GM23338 (cell line): ENCODE data around the gene KIF4B. TPM values are rescaled to one million over a fixed set of nuclear protein-coding genes. Genes with fewer than 3 reads are reported as not detected.

Source experiments
- ATAC-seq: fragments of 200-7000 bp; cut with Tn5 transposase; 3 replicates; pipeline ENCODE4 v1.9.1; 2020
- DNase-seq: peaks from one replicate; pipeline ENCODE4 v3.0.0-alpha.2; 2015; ENCODE audit warnings: low spot score
- H2AFZ ChIP-seq: fragments of 200-600 bp; sonication (generic); 2 replicates; pipeline ENCODE4 v1.8.0; 2016; ENCODE audit warnings: antibody characterized with exemption, mild to moderate bottlenecking, moderate library complexity
- H3F3A ChIP-seq: fragments of 200-600 bp; sonication (generic); replicated peaks from 2 replicates; pipeline ENCODE4 v1.8.0; 2017; ENCODE audit warnings: antibody characterized with exemption, mixed run types, low read depth
- H3K27ac ChIP-seq: fragments of 200-600 bp; sonication (generic); 2 replicates; pipeline ENCODE4 v1.6.1; 2016; ENCODE audit warnings: low read depth
- H3K27me3 ChIP-seq: fragments of 200-600 bp; sonication (generic); 2 replicates; pipeline ENCODE4 v1.8.0; 2016; ENCODE audit warnings: mild to moderate bottlenecking, mixed run types, moderate library complexity; ENCODE audit not compliant: insufficient read depth
- H3K36me3 ChIP-seq: fragments of 200-600 bp; sonication (generic); 2 replicates; pipeline ENCODE4 v1.8.0; 2016; ENCODE audit warnings: mild to moderate bottlenecking; ENCODE audit not compliant: insufficient read depth
- H3K4me1 ChIP-seq: fragments of 200-600 bp; sonication (generic); 2 replicates; pipeline ENCODE4 v1.8.0; 2016; ENCODE audit warnings: mild to moderate bottlenecking, moderate library complexity; ENCODE audit not compliant: insufficient read depth
- H3K4me2 ChIP-seq: fragments of 200-600 bp; sonication (generic); 2 replicates; pipeline ENCODE4 v1.7.1; 2017; ENCODE audit warnings: mixed run types
- H3K4me3 ChIP-seq: fragments of 200-600 bp; sonication (generic); 2 replicates; pipeline ENCODE4 v1.6.1; 2016; ENCODE audit warnings: mixed run types
- H3K79me2 ChIP-seq: fragments of 200-600 bp; sonication (generic); replicated peaks from 2 replicates; pipeline ENCODE4 v1.8.0; 2017; ENCODE audit warnings: mild to moderate bottlenecking; ENCODE audit not compliant: insufficient read depth
- H3K9me2 ChIP-seq: fragments of 200-600 bp; sonication (generic); 2 replicates; pipeline ENCODE4 v1.8.0; 2017; ENCODE audit not compliant: insufficient read depth
- H4K20me1 ChIP-seq: fragments of 200-600 bp; sonication (generic); replicated peaks from 2 replicates; pipeline ENCODE4 v1.8.0; 2017; ENCODE audit warnings: mild to moderate bottlenecking; ENCODE audit not compliant: insufficient read depth
- H3K27ac Mint-ChIP-seq: 2 replicates; pipeline ENCODE4 v1.8.0; 2020; ENCODE audit warnings: inconsistent platforms, mild to moderate bottlenecking, moderate library complexity, mixed read lengths
- H3K27me3 Mint-ChIP-seq: 3 replicates; pipeline ENCODE4 v1.8.0; 2022; ENCODE audit warnings: low read depth, mild to moderate bottlenecking, moderate library complexity, mixed read lengths, inconsistent platforms; ENCODE audit not compliant: insufficient read depth, poor library complexity
- H3K36me3 Mint-ChIP-seq: 3 replicates; pipeline ENCODE4 v1.8.0; 2021; ENCODE audit warnings: low read depth, mild to moderate bottlenecking, inconsistent platforms, moderate library complexity, mixed read lengths
- H3K4me1 Mint-ChIP-seq: 3 replicates; pipeline ENCODE4 v1.8.0; 2020; ENCODE audit warnings: mild to moderate bottlenecking, inconsistent platforms, mixed read lengths
- H3K4me3 Mint-ChIP-seq: 3 replicates; pipeline ENCODE4 v1.8.0; 2021; ENCODE audit warnings: moderate library complexity, mild to moderate bottlenecking, inconsistent platforms, mixed read lengths
- H3K9me3 Mint-ChIP-seq: 3 replicates; pipeline ENCODE4 v1.8.0; 2020; ENCODE audit warnings: moderate library complexity, mild to moderate bottlenecking, inconsistent platforms, mixed read lengths
- ETS1 ChIP-seq: IDR thresholded peaks from 2 replicates; pipeline ENCODE4 v1.6.1; 2016; ENCODE audit warnings: antibody characterized with exemption
- EZH2 ChIP-seq: fragments of 200-600 bp; sonication (generic); IDR thresholded peaks from one replicate; pipeline ENCODE4 v1.8.0; 2017; ENCODE audit warnings: antibody characterized with exemption, mild to moderate bottlenecking, low read depth; ENCODE audit not compliant: unreplicated experiment
- EZH2phosphoT487 ChIP-seq: fragments of 200-600 bp; sonication (generic); IDR thresholded peaks from one replicate; pipeline ENCODE4 v1.8.1; 2018; ENCODE audit warnings: antibody characterized with exemption; ENCODE audit not compliant: unreplicated experiment
- JUNB ChIP-seq: IDR thresholded peaks from one replicate; pipeline ENCODE4 v1.6.1; 2016; ENCODE audit warnings: antibody characterized with exemption; ENCODE audit not compliant: unreplicated experiment
- NANOG ChIP-seq: IDR thresholded peaks from 2 replicates; pipeline ENCODE4 v1.6.1; 2016; ENCODE audit warnings: antibody characterized with exemption, borderline replicate concordance
- REST ChIP-seq: IDR thresholded peaks from one replicate; pipeline ENCODE4 v1.6.1; 2018; ENCODE audit warnings: antibody characterized with exemption; ENCODE audit not compliant: unreplicated experiment
- STAT1 ChIP-seq: IDR thresholded peaks from one replicate; pipeline ENCODE4 v1.6.1; 2016; ENCODE audit warnings: antibody characterized with exemption; ENCODE audit not compliant: unreplicated experiment
- ZNF114 ChIP-seq: fragments of 250-450 bp; sonication (Bioruptor Pico); IDR thresholded peaks from 2 replicates; pipeline ENCODE4 v1.5.0; 2020; ENCODE audit warnings: mild to moderate bottlenecking, moderate library complexity
- ZNF331 ChIP-seq: fragments of 250-450 bp; sonication (Bioruptor Pico); IDR thresholded peaks from 2 replicates; pipeline ENCODE4 v1.5.0; 2020; ENCODE audit warnings: low read depth, mild to moderate bottlenecking, moderate library complexity
- ZNF462 ChIP-seq: fragments of 250-450 bp; sonication (Bioruptor Pico); IDR thresholded peaks from 2 replicates; pipeline ENCODE4 v1.5.0; 2020; ENCODE audit warnings: mild to moderate bottlenecking, moderate library complexity
- polyA plus RNA-seq: library from polyadenylated mRNA; unstranded; fragments of >200 nt; fragmentation: Nextera tagmentation; extraction: Ambion mirVana; gene quantifications from 2 replicates; pipeline ENCODE4 v1.2.1, GENCODE V29; 2016
- total RNA-seq: library from RNA; depleted of rRNA; stranded (reverse); fragments of >200 nt; shearing (Covaris generic); gene quantifications from 2 replicates; pipeline ENCODE4 v1.2.3, GENCODE V29; 2014

Gene KIF4B
- total and polyA plus RNA-seq, 2 experiments from 2014 or later: not detected

GRCh38 chr5:154970759-154971158 is 42.8 kb upstream of the KIF4B start (continued):
- no peak for TF ChIP-seq REST
- TF ChIP-seq NANOG: no peak
- TF ChIP-seq STAT1: no peak
- no peak for TF ChIP-seq ZNF331 (CRISPR knock-in tag)
- no peak for TF ChIP-seq ETS1

GRCh38 chr5:154971501-154971900 is 42.1 kb upstream of the KIF4B start:
- Histone ChIP-seq H3K36me3 (no peaks in the 10 kb centered on the region), H4K20me1 (no peaks in the 10 kb centered on the region), H3K79me2 (no peaks in the 10 kb centered on the region), H3K4me2 (no peak overlapping the region), H3F3A (no peaks in the 10 kb centered on the region), H2AFZ (no peak overlapping the region), H3K4me3 (no peak overlapping the region), H3K9me2 (no peaks in the 10 kb centered on the region), H3K27ac (no peak overlapping the region), H3K27me3 (no peaks in the 10 kb centered on the region), H3K4me1 (no peaks in the 10 kb centered on the region)
- Mint-ChIP-seq H3K36me3 (peaks cover 12% of the 10 kb centered on the region), H3K27ac (no peak overlapping the region), H3K9me3 (peaks cover 6% of the 10 kb centered on the region; the same call in 1 of the 3 replicates), H3K4me3 (no peak overlapping the region), H3K4me1 (no peaks in the 10 kb centered on the region), H3K27me3 (no peaks in the 10 kb centered on the region)
- ATAC-seq: no peak
- DNase-seq: no peak
- TF ChIP-seq NANOG: no peak
- TF ChIP-seq EZH2: no peak
- TF ChIP-seq EZH2phosphoT487: no peak
- no peak for TF ChIP-seq JUNB
- no peak for TF ChIP-seq REST
- no peak for TF ChIP-seq ZNF462 (CRISPR knock-in tag)
- TF ChIP-seq ZNF331 (CRISPR knock-in tag): no peak
- no peak for TF ChIP-seq ZNF114 (CRISPR knock-in tag)
